Measurements from ENCODE around the gene ARIH1.

ARIH1 gene

GRCh38 chr15:72540606-72541237 lies 66.6 kb downstream of the ARIH1 start:
- DNase-seq: no peak

GRCh38 chr15:72541674-72542073 lies 67.5 kb downstream of the ARIH1 start:
- DNase-seq: no peak

- no peak for DNase-seq
Observed at GRCh38 chr15:72545156-72545555, 71.0 kb downstream of the ARIH1 start.

GRCh38 chr15:72554471-72555425 lies 80.6 kb downstream of the ARIH1 start:
- peak; percentile 26 for DNase-seq

GRCh38 chr15:72559781-72560180 lies 85.7 kb downstream of the ARIH1 start:
- no peak for DNase-seq

- DNase-seq: no peak
Observed at GRCh38 chr15:72560458-72560857, 86.3 kb downstream of the ARIH1 start.

- DNase-seq: no peak
Observed at GRCh38 chr15:72562386-72562785, 88.3 kb downstream of the ARIH1 start.

GRCh38 chr15:72562878-72563277 lies 88.7 kb downstream of the ARIH1 start:
- no peak for DNase-seq

- DNase-seq: no peak
Observed at GRCh38 chr15:72564091-72564490, 90.0 kb downstream of the ARIH1 start.

- DNase-seq: no peak
Observed at GRCh38 chr15:72566973-72567372, 92.8 kb downstream of the ARIH1 start.

GRCh38 chr15:72570059-72570458 lies 95.9 kb downstream of the ARIH1 start:
- DNase-seq: no peak

GRCh38 chr15:72579814-72580213 lies 105.7 kb downstream of the ARIH1 start:
- no peak for DNase-seq

- no peak for DNase-seq
Observed at GRCh38 chr15:72584006-72584405, 109.9 kb downstream of the ARIH1 start.

- no peak for DNase-seq
Observed at GRCh38 chr15:72585025-72585424, 110.9 kb downstream of the ARIH1 start.

- DNase-seq: no peak
Observed at GRCh38 chr15:72585476-72586058, 111.4 kb downstream of the ARIH1 start.

GRCh38 chr15:72588096-72588495 lies 114.0 kb downstream of the ARIH1 start:
- DNase-seq: no peak

- DNase-seq: no peak
Observed at GRCh38 chr15:72590427-72590826, 116.3 kb downstream of the ARIH1 start.

GRCh38 chr15:72591361-72591760 lies 117.2 kb downstream of the ARIH1 start:
- DNase-seq: no peak

- no peak for DNase-seq
Observed at GRCh38 chr15:72592097-72592496, 118.0 kb downstream of the ARIH1 start.

- DNase-seq: no peak
Observed at GRCh38 chr15:72592676-72593075, 118.5 kb downstream of the ARIH1 start.

- no peak for DNase-seq
Observed at GRCh38 chr15:72593838-72594237, 119.7 kb downstream of the ARIH1 start.

GRCh38 chr15:72599855-72600464 lies 125.8 kb downstream of the ARIH1 start:
- DNase-seq: peak; percentile 32

- no peak for DNase-seq
Observed at GRCh38 chr15:72604794-72605193, 130.7 kb downstream of the ARIH1 start.
